ENCODE data around the gene RGSL1. TPM values are rescaled to one million over a fixed set of nuclear protein-coding genes. Genes with fewer than 3 reads are reported as not detected.

RGSL1 gene
- total and polyA plus RNA-seq, 10 donors = not detected

DNA sequence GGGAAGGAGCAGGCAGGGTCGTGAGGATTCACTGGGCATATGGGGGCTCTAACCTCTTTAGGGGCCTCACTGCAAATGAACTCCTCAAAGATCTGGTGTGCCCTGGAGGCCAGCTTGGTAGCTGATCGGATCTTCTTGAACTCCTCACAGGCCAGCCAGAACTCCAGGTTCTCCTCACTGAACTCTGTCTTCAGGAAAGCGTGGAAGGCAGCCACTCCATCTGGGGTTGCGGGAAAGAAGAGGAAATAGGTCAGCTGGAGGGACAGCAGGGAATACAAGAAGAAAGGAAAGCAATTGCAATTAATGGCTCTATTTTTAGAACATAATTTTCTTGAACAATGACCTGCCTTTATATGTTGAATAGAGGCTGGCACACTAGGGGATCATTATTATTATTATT, 152.0 kb downstream of the RGSL1 start:
- Histone ChIP-seq H3K4me1 (peaks cover 7 to 82% (median 49%) of the 10 kb centered on the region in 6 donors), H3K27ac (peak overlapping the region in 6 of 8 donors; percentile 39 to 81 (median 68)), H3K9me3 (no peaks in the 10 kb centered on the region), H3K4me3 (peak overlapping the region in 6 of 8 donors; percentile 10 to 79 (median 57)), H3K36me3 (peaks cover 0 to 23% (median 0%) of the 10 kb centered on the region in 6 donors), H3K27me3 (replicated peaks in 1 of 7) (peaks cover 0 to 14% (median 0%) of the 10 kb centered on the region in 7 donors)
- TF ChIP-seq POLR2AphosphoS5 (IDR thresholded peaks at IDR 0.05) (no peak), POLR2A (IDR thresholded peaks at IDR 0.05) (no peak)
- TF ChIP-seq, protein P1, sequence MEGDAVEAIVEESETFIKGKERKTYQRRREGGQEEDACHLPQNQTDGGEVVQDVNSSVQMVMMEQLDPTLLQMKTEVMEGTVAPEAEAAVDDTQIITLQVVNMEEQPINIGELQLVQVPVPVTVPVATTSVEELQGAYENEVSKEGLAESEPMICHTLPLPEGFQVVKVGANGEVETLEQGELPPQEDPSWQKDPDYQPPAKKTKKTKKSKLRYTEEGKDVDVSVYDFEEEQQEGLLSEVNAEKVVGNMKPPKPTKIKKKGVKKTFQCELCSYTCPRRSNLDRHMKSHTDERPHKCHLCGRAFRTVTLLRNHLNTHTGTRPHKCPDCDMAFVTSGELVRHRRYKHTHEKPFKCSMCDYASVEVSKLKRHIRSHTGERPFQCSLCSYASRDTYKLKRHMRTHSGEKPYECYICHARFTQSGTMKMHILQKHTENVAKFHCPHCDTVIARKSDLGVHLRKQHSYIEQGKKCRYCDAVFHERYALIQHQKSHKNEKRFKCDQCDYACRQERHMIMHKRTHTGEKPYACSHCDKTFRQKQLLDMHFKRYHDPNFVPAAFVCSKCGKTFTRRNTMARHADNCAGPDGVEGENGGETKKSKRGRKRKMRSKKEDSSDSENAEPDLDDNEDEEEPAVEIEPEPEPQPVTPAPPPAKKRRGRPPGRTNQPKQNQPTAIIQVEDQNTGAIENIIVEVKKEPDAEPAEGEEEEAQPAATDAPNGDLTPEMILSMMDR (IDR thresholded peaks at IDR 0.05 in 8 of 11, conservative IDR thresholded peaks at IDR 0.05 in 3 of 11) = no peak
- WGBS, 5 donors = 58 to 80% (median 66%) methylated on average over 4 of the region's 4 CpGs
- intact Hi-C loops (cut with DNase I; ENCODE audit: low total_unique reads) = loop anchor here (2.0 kb wide), 1 partner anchor 181 kb away; no protein-coding TSS in a partner anchor
- no peak for DNase-seq

DNA sequence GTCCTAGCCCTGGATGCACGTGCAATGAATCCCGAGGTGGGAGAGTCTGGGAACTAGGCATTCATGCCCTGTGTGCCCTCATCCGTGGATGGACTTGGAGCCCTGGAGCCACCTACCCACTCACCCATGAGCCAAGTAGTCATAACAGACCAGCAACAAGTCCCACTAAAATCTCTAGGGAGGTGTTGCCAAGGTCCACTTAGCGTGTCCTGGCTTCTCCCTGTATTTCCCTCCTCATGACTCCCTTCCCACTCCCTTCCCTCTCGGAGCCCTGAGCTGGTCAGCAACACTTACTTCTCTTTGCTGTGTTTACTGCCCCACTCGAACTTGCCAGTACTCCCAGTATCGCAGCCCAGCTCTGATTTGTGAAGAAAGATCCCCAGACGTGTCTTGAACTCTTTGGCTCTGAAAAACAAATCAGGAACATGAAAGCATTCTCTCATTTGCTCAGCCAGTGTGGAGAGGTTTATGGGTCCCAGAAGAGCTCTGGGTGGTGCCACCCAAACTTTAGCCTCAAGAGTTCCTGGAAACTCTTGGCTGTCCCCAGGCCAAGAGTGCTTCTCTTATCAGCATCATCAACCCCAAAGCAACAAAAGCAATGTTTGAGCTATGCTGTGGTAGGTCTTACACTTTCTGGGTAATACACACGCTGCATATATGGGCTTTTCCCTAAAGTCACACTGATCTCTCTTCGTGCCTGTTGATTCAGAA, 153.1 kb downstream of the RGSL1 start:
- Histone ChIP-seq H3K4me3 (peak overlapping the region; percentile 45 to 79 (median 56)), H3K36me3 (peaks cover 0 to 23% (median 0%) of the 10 kb centered on the region in 6 donors), H3K4me1 (peaks cover 7 to 87% (median 49%) of the 10 kb centered on the region in 6 donors), H3K27me3 (replicated peaks in 1 of 7) (peaks cover 0 to 14% (median 0%) of the 10 kb centered on the region in 7 donors), H3K27ac (peak overlapping the region in 7 of 8 donors; percentile 58 to 81 (median 76)), H3K9me3 (no peaks in the 10 kb centered on the region)
- intact Hi-C loops (cut with DNase I; ENCODE audit: low total_unique reads) = loop anchor here (2.0 kb wide), 1 partner anchor 180 kb away; no protein-coding TSS in a partner anchor
- DNase-seq = no peak
- 55 to 67% (median 66%) methylated on average over 9 to 10 of the region's 10 CpGs for WGBS, 5 donors
- TF ChIP-seq POLR2AphosphoS5 (IDR thresholded peaks at IDR 0.05) = no peak
- TF ChIP-seq POLR2A (IDR thresholded peaks at IDR 0.05) = no peak
- TF ChIP-seq, protein P1 (IDR thresholded peaks at IDR 0.05 in 8 of 11, conservative IDR thresholded peaks at IDR 0.05 in 3 of 11) = no peak

DNA sequence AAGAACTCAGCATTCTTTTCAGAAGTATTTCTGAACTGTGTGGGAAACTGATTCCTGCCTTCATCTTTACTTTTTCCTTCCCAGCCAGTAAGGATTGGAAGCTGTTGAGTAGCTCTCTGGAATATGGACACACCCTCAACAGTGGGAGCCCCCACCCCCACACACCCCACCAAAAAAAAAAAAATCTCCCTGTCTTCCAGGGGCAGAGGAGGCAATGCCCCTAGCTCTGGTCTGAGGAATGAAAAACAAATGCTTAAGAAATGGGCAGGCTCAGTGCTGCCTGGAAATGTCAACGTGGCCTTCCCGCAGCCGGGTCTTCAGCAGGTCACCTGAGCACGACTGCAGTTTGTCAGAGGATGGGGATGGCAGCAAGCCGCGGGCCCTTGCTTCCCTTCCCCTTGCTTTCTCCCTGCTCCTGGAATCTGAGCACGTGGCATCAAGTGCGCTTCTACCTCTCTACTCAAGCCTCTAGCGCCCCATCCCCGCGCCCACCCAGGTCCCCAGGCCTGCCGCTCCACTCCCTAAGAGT, 153.8 kb downstream of the RGSL1 start:
- H3K4me3 ChIP-seq = peak overlapping the region; percentile 45 to 79 (median 56)
- TF ChIP-seq, protein P1 (IDR thresholded peaks at IDR 0.05 in 8 of 11, conservative IDR thresholded peaks at IDR 0.05 in 3 of 11) = no peak
- no peak for TF ChIP-seq POLR2AphosphoS5 (IDR thresholded peaks at IDR 0.05)
- TF ChIP-seq POLR2A (IDR thresholded peaks at IDR 0.05) = no peak
- 1 to 5% (median 4%) methylated on average over 12 of the region's 12 CpGs for WGBS, 5 donors
- H3K27ac ChIP-seq = peak overlapping the region in 7 of 8 donors; percentile 60 to 81 (median 76)
- intact Hi-C loops (cut with DNase I; ENCODE audit: low total_unique reads) = loop anchor here (2.0 kb wide), 1 partner anchor 179 kb away; no protein-coding TSS in a partner anchor
- no peak for DNase-seq
- H3K9me3 ChIP-seq = no peaks in the 10 kb centered on the region
- H3K4me1 ChIP-seq = peaks cover 4 to 81% (median 43%) of the 10 kb centered on the region in 6 donors
- peaks cover 0 to 14% (median 0%) of the 10 kb centered on the region in 7 donors for H3K27me3 ChIP-seq (replicated peaks in 1 of 7)
- H3K36me3 ChIP-seq = peaks cover 0 to 23% (median 0%) of the 10 kb centered on the region in 6 donors

Data from spleen (tissue), 11 donors.